ENCODE data around the gene MAP3K9.

MAP3K9 gene

GRCh38 chr14:70697701-70698100, 111.6 kb downstream of the MAP3K9 start:
- no peak for DNase-seq (ENCODE audit: low spot score)

GRCh38 chr14:70696026-70696425, 113.3 kb downstream of the MAP3K9 start:
- DNase-seq (ENCODE audit: low spot score), result no peak

- no peak for DNase-seq (ENCODE audit: low spot score)
Measured at GRCh38 chr14:70692210-70692609, 117.1 kb downstream of the MAP3K9 start.

GRCh38 chr14:70685474-70686197, 123.7 kb downstream of the MAP3K9 start:
- DNase-seq (ENCODE audit: low spot score), result no peak

- no peak for DNase-seq (ENCODE audit: low spot score)
Measured at GRCh38 chr14:70683983-70684382, 125.3 kb downstream of the MAP3K9 start.

GRCh38 chr14:70680748-70681147, 128.6 kb downstream of the MAP3K9 start:
- no peak for DNase-seq (ENCODE audit: low spot score)

- DNase-seq (ENCODE audit: low spot score), result no peak
Measured at GRCh38 chr14:70677341-70677740, 132.0 kb downstream of the MAP3K9 start.

Measured in kidney capillary endothelial cell (primary cell).